Endometrial microvascular endothelial cells (primary cell): ENCODE data around the gene TEKTIP1. TPM values are rescaled to one million over a fixed set of nuclear protein-coding genes. Genes with fewer than 3 reads are reported as not detected.
"Not testable (repeated sequence)": the region's sequence is repeated elsewhere in the genome, so short reads cannot be mapped to it uniquely, and the experiment has no call there.

Source experiments
- in situ Hi-C: cut with HindIII; loops from 2 replicates; pipeline ENCODE4 v1.10.0; 2017; ENCODE audit warnings: low sequenced_read_pairs, low pct_unique_long_range_greater_than_20kb; ENCODE audit errors: inconsistent ontology term
- total RNA-seq: library from RNA; depleted of rRNA; stranded (reverse); fragments of >200 nt; gene quantifications from one replicate; pipeline ENCODE4 v1.2.3, GENCODE V29; 2015; ENCODE audit errors: inconsistent ontology term

The TEKTIP1 gene
- total RNA-seq, 1 donor from 2014 or later = not detected

DNA sequence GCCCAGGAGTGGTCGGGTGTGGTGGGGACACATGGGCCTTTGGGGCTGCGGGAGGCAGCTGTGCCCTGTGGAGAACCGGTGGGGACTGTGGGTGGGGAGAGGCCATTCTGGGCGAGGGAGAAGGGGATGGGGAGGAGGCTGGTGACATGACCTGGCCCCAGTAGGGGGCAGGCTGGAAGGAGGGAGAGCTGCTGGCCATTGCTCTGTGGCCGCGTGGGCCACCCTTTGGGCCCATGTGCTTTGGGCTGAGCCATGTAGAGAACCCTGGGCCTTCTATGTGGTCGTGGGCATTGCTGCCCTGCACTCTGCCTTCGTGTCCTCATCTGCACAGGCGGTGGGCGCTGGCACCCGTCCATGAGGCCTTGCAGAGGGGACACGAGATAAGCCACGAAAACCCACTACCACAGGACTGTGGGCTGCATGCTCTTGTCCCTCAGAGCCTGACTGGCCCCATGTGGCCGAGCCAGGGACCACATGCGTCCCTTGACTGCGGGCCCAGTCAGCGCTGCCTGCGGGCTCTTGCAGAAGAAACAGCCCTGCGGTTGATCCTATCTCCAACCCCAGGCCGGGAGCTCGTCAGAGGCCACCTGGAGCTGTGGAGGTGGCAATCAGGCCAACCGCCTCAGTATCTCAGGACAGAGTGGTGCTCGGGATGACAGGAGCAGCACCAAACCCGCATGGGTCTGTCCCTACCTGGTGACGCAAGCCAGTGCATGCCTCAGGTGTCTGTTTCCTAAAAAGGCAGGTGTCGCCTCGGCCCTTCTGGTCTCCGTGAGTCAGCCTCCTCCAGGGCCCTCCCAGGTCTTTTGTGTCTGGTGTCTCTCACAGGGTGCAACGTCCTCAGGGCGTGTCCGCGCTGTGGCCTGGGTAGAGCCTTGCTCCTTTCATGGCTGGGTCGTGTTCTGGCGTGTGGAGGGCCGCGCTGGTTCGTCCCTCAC lies 18.5 kb upstream of the TEKTIP1 start:
- in situ Hi-C loops = no loop called here

- in situ Hi-C loops = no loop called here
Observed at GRCh38 chr19:3521104-3521445, 17.9 kb upstream of the TEKTIP1 start.

- in situ Hi-C loops = no loop called here
Observed at GRCh38 chr19:3522421-3523360, 16.3 kb upstream of the TEKTIP1 start.

GRCh38 chr19:3523361-3524077 lies 15.5 kb upstream of the TEKTIP1 start:
- in situ Hi-C loops = no loop called here

DNA sequence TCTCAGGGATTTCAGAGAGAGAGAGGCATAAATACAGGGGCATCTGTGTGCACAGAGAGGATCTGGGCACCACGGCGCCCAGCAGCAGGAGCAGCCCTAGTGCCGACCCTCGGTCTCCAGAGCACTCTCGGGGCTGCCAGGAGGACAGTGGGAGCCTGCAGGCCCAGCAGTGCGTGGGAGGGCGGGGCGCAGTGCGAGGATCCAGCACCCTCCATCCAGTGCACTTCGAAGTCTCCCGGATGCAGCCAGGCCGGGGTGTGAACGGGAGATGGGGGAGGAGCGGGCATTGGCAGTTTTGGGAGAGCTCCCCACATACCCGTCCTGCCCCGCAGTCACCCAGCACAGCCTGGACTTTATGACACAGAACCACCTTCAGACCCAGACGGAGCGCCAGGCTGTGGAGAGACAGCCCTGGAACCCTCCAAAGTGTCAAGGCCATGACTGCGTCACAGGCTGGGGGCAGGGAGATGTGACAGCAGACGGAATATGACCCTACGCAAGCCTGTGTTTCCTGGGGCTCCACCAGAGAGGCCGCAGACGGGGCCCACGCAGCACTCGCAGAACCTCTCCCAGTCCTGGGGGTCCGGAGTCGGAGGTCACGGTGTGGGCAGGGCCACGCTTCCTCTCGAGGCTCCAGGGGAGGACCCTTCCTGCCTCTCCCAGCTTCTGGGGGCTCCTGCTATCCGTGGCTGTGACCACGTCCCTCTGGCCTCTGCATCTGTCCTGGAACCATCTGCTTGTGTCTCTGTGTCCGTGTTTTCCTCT lies 14.7 kb upstream of the TEKTIP1 start:
- in situ Hi-C loops = no loop called here

DNA sequence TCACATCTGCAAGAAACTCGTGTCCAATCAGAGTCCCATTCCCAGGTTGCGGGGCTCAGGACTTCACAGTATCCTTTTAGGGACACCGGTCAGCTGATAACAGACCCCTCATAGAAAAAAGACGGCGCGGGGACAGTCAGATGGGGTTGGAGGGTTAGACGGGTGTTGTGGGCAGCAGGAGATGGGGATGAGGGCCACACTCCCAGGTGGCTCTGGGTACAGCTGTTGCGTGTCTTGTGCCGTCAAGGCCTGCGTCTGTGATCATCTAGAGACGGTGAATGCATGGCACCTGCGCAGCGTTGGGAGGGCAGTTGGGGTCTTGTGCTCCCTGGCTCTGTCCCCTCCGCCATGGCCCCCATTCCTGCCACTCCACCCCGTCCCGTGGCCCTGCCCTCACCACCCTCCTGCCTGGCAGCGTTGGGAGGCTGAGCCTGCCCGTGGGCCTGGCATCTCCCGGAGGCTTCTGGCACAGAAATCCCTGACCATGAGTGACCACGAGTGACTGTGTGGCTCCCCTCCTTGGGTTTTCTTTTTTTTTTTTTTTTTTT lies 14.0 kb upstream of the TEKTIP1 start:
- in situ Hi-C loops = no loop called here

- in situ Hi-C loops = no loop called here
Observed at GRCh38 chr19:3526507-3527237, 12.3 kb upstream of the TEKTIP1 start.

- in situ Hi-C loops = no loop called here
Observed at GRCh38 chr19:3527238-3527910, 11.6 kb upstream of the TEKTIP1 start.

- in situ Hi-C loops = no loop called here
Observed at GRCh38 chr19:3528080-3528479, 10.9 kb upstream of the TEKTIP1 start.

DNA sequence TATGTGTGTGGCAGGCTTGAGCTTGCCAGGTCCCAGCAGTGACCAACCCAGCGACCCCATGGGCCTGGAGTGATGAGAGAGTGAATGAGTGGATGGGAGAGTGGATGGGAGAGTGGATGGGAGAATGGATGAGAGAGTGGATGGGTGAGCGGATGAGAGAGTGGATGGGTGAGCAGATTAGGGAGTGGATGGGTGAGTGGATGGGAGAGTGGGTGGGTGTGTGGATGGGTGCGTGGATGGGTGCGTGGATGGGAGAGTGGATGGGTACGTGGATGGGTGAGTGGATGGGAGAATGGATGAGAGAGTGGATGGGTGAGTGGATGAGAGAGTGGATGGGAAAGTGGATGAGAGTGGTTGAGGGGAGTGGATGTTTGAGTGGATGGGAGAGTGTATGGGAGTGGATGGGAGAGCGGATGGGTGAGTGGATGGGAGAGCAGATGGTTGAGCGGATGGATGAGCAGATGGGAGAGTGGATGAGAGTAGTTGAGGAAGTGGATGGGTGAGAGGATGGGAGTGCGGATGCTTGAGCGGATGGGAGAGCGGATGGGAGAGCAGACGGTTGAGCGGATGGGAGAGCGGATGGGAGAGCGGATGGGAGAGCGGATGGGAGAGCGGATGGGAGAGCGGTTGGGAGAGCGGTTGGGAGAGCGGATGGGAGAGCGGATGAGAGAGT lies 10.3 kb upstream of the TEKTIP1 start:
- in situ Hi-C loops = no loop called here

- in situ Hi-C loops = not testable (repeated sequence)
Observed at GRCh38 chr19:3529299-3529698, 9.7 kb upstream of the TEKTIP1 start.

- in situ Hi-C loops = no loop called here
Observed at GRCh38 chr19:3530389-3530788, 8.6 kb upstream of the TEKTIP1 start.

DNA sequence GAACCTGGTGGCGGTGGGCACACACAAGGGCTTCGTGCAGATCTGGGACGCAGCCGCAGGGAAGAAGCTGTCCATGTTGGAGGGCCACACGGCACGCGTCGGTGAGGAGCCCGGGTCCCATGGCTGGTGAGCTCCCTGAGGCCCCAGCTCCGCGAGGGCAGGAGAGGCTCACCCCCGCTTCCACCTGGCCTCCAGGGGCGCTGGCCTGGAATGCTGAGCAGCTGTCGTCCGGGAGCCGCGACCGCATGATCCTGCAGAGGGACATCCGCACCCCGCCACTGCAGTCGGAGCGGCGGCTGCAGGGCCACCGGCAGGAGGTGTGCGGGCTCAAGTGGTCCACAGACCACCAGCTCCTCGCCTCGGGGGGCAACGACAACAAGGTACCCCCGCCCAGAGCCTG lies 7.3 kb upstream of the TEKTIP1 start:
- in situ Hi-C loops = no loop called here

- in situ Hi-C loops = no loop called here
Observed at GRCh38 chr19:3532154-3532786, 6.7 kb upstream of the TEKTIP1 start.

GRCh38 chr19:3533033-3533432 lies 5.9 kb upstream of the TEKTIP1 start:
- in situ Hi-C loops = no loop called here

GRCh38 chr19:3533563-3534216 lies 5.3 kb upstream of the TEKTIP1 start:
- in situ Hi-C loops = no loop called here
